HCT116 (cell line): ENCODE measurements around the gene FAM24B. TPM values are rescaled to one million over a fixed set of nuclear protein-coding genes. Genes with fewer than 3 reads are reported as not detected.

Source experiments
- ATAC-seq: fragments of 200-7000 bp; cut with Tn5 transposase; 2 replicates; pipeline ENCODE4 v1.9.1; 2020; ENCODE audit warnings: mild to moderate bottlenecking, moderate library complexity
- BruUV-seq: library from RNA; stranded (reverse); fragments of 400-500 nt; replicated peaks from 2 replicates; lab custom pipeline; 2021; lab: Mats Ljungman, UMichigan
- CTCF ChIA-PET: fragments of 300-600 bp; sonication (Branson Sonifier 250); formaldehyde crosslinking; loops from one replicate; lab custom pipeline; 2021; ENCODE audit warnings: antibody characterized with exemption; lab: Charles Lee
- POLR2A ChIA-PET: fragments of 300-600, 350-600 bp; sonication (Branson Sonifier 250); formaldehyde crosslinking; loops from one replicate; lab custom pipeline; 2021; ENCODE audit warnings: antibody characterized with exemption; lab: Charles Lee
- RAD21 ChIA-PET, 2 experiments: fragments of 300-600 bp; sonication (Branson Sonifier 250); formaldehyde crosslinking; loops; one replicate each; lab custom pipeline; 2023; ENCODE audit warnings: low total read pairs in 2 of 2; ENCODE audit not compliant: uncharacterized antibody in 2 of 2, unreplicated experiment in 2 of 2, low non-redundant PET in 1 of 2; lab: Charles Lee
- DNase-seq: peaks from one replicate; pipeline ENCODE4 v3.0.0-alpha.2; 2010; ENCODE audit warnings: low read depth, low spot score
- H2AFZ ChIP-seq: fragments of 200-600 bp; shearing (Covaris generic), sonication (generic); 2 replicates; pipeline ENCODE4 v1.6.1; 2017; ENCODE audit warnings: low read depth, mixed run types, mixed read lengths, antibody characterized with exemption, low read length; ENCODE audit not compliant: poor library complexity, severe bottlenecking
- H3K27ac ChIP-seq: 2 replicates; pipeline ENCODE4 v1.5.1; 2012; ENCODE audit warnings: low read depth, low read length
- H3K27me3 ChIP-seq: fragments of 200-600 bp; sonication (generic); 2 replicates; pipeline ENCODE4 v1.6.1; 2016; ENCODE audit warnings: mixed run types, low read length, mixed read lengths; ENCODE audit not compliant: insufficient read depth
- H3K36me3 ChIP-seq, 2 experiments: fragments of 200-500 bp in 1 of 2; fragments of 200-600 bp in 1 of 2; sonication (Bioruptor generic) in 1 of 2; sonication (generic) in 1 of 2; 2 replicates each; pipeline versions ENCODE4 v1.5.1 to v1.6.1; 2014 to 2016; ENCODE audit warnings: low read length in 2 of 2, inconsistent platforms in 1 of 2, mixed read lengths in 1 of 2, mixed run types in 1 of 2; ENCODE audit not compliant: insufficient read depth in 2 of 2, control insufficient read depth in 1 of 2
- H3K4me1 ChIP-seq, 2 experiments: fragments of 200-600 bp in 1 of 2; sonication (generic) in 1 of 2; 2 replicates each; pipeline versions ENCODE4 v1.5.1 to v1.6.1; 2012 to 2017; ENCODE audit warnings: low read length in 2 of 2, inconsistent platforms in 1 of 2, mild to moderate bottlenecking in 1 of 2, mixed read lengths in 1 of 2, mixed run types in 1 of 2, moderate library complexity in 1 of 2; ENCODE audit not compliant: insufficient read depth in 2 of 2, control insufficient read depth in 1 of 2
- H3K4me2 ChIP-seq: fragments of 200-600 bp; sonication (generic); 2 replicates; pipeline ENCODE4 v1.6.1; 2017; ENCODE audit warnings: mixed run types, low read length, mixed read lengths
- H3K4me3 ChIP-seq, 2 experiments: fragments of 200-600 bp in 1 of 2; sonication (generic) in 1 of 2; replicated peaks in 1 of 2; 2 replicates each; pipeline ENCODE4 v1.5.1; 2011 to 2016; ENCODE audit warnings: low read length in 2 of 2, control low read depth in 1 of 2, low read depth in 1 of 2, mild to moderate bottlenecking in 1 of 2, mixed read lengths in 1 of 2, mixed run types in 1 of 2
- H3K79me2 ChIP-seq: fragments of 200-600 bp; sonication (generic); 2 replicates; pipeline ENCODE4 v1.6.1; 2017; ENCODE audit warnings: mild to moderate bottlenecking, mixed run types, low read length, moderate library complexity, mixed read lengths; ENCODE audit not compliant: insufficient read depth
- H3K9ac ChIP-seq: fragments of 200-600 bp; sonication (generic); 2 replicates; pipeline ENCODE4 v1.6.1; 2016; ENCODE audit warnings: low read length, mixed read lengths
- H3K9me2 ChIP-seq: fragments of 200-600 bp; sonication (generic), shearing (Covaris generic); 2 replicates; pipeline ENCODE4 v1.6.1; 2017; ENCODE audit warnings: mixed run types, mild to moderate bottlenecking, moderate library complexity; ENCODE audit not compliant: insufficient read depth
- H3K9me3 ChIP-seq, 2 experiments: fragments of 200-500 bp in 1 of 2; fragments of 200-600 bp in 1 of 2; sonication (Bioruptor generic) in 1 of 2; sonication (generic) in 1 of 2; 2 replicates each; pipeline ENCODE4 v1.6.1; 2014 to 2017; ENCODE audit warnings: low read length in 2 of 2, mixed read lengths in 2 of 2, inconsistent platforms in 1 of 2, low read depth in 1 of 2, mild to moderate bottlenecking in 1 of 2, mixed run types in 1 of 2, moderate library complexity in 1 of 2; ENCODE audit not compliant: control insufficient read depth in 1 of 2, insufficient read depth in 1 of 2
- H4K20me1 ChIP-seq: fragments of 200-600 bp; sonication (generic), shearing (Covaris generic); 2 replicates; pipeline ENCODE4 v1.6.1; 2017; ENCODE audit warnings: mixed run types, mild to moderate bottlenecking, moderate library complexity; ENCODE audit not compliant: insufficient read depth
- CBX3 ChIP-seq: IDR thresholded peaks from 2 replicates; pipeline ENCODE4 v1.6.1; 2012; ENCODE audit warnings: low read depth
- CEBPB ChIP-seq: IDR thresholded peaks from 2 replicates; pipeline ENCODE4 v1.6.1; 2012; ENCODE audit warnings: low read depth
- ELF1 ChIP-seq: IDR thresholded peaks from 2 replicates; pipeline ENCODE4 v1.6.1; 2012; ENCODE audit warnings: low read depth, borderline replicate concordance
- EZH2phosphoT487 ChIP-seq: fragments of 200-600 bp; IDR thresholded peaks from 2 replicates; pipeline ENCODE4 v1.6.1; 2018; ENCODE audit warnings: antibody characterized with exemption, borderline replicate concordance
- FOSL1 ChIP-seq: IDR thresholded peaks from 2 replicates; pipeline ENCODE4 v1.6.1; 2012; ENCODE audit warnings: low read depth
- POLR2A ChIP-seq: IDR thresholded peaks from 2 replicates; pipeline ENCODE4 v1.7.0; 2011; ENCODE audit warnings: borderline replicate concordance; ENCODE audit not compliant: insufficient read depth, insufficient read length; ENCODE audit errors: extremely low read depth
- RAD21 ChIP-seq: IDR thresholded peaks from 2 replicates; pipeline ENCODE4 v1.6.1; 2012; ENCODE audit warnings: low read depth, mild to moderate bottlenecking
- SIN3A ChIP-seq: IDR thresholded peaks from 2 replicates; pipeline ENCODE4 v1.6.1; 2012; ENCODE audit warnings: low read depth
- SP1 ChIP-seq: IDR thresholded peaks from 2 replicates; pipeline ENCODE4 v1.6.1; 2012; ENCODE audit warnings: low read depth
- SRF ChIP-seq: IDR thresholded peaks from 2 replicates; pipeline ENCODE4 v1.6.1; 2012; ENCODE audit warnings: low read depth
- YY1 ChIP-seq: IDR thresholded peaks from 2 replicates; pipeline ENCODE4 v1.6.1; 2011; ENCODE audit warnings: low read length, low read depth, moderate library complexity, mild to moderate bottlenecking; ENCODE audit not compliant: insufficient replicate concordance; ENCODE audit errors: extremely low read depth
- ZFX ChIP-seq: fragments of 450-650 bp; IDR thresholded peaks from 2 replicates; pipeline ENCODE4 v1.6.1; 2017
- ZNF274 ChIP-seq: fragments of 200-500 bp; sonication (Bioruptor generic); IDR thresholded peaks from 2 replicates; pipeline ENCODE4 v1.6.1; 2014; ENCODE audit warnings: mild to moderate bottlenecking, low read depth, low read length, inconsistent platforms
- intact Hi-C: fragments of 100-400 bp; cut with micrococcal nuclease; formaldehyde crosslinking; loops from 2 replicates; pipeline ENCODE4 v1.10.0; 2022
- total RNA-seq: library from RNA; stranded (reverse); gene quantifications from one replicate; pipeline ENCODE4 v1.2.1, GENCODE V29; 2021; ENCODE audit not compliant: unreplicated experiment
- TF ChIP-seq, protein P1 (sequence below): IDR thresholded peaks from 2 replicates; pipeline ENCODE4 v1.6.1; 2012

The FAM24B gene
- total RNA-seq, 1 experiment from 2014 or later: 6.8 TPM

DNA sequence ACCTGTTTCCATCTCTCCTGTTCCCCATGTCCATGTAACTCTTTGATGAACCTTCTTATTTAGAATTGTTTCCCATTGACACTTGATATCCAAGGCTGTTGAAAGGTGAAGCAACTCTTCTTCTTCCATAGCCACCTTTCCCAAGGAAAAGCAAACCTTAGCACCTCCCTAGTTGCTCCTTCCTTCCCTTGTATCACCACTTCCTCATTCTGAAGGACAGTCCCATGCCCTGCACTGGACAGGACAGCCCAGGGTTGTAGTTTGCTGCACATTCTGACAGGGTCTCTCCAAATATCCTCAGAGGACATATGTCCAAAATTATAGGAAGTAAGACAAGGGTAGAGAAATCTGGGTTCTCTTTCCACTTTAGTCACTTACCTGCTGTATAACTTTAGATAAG lies 39.9 kb downstream of the FAM24B start:
- DNase-seq: no peak
- BruUV-seq: no TSS peak
- TF ChIP-seq SIN3A (no peak), EZH2phosphoT487 (no peak), RAD21 (no peak), CBX3 (no peak), CEBPB (no peak), FOSL1 (no peak), YY1 (no peak), POLR2A (no peak), ZNF274 (no peak), SP1 (no peak), ZFX (no peak), ELF1 (no peak)

DNA sequence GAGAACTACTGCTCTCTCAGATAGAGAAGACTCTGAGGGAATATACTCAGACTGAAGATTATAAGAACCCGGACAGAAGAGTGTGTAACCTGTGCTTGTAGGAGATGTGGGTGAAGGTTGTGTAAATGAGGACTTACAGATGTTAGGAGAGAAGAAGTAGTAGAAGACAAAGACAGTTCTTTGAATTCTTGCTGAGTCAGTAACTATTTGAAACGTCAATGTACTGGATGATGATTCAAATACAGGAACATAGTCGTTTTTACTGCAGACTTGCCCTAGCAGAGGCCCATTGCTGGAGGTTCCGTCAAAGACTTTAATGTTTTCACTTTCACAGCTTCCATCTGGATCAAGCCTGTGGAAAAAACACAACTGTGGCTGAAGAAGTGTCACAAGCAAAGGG lies 40.5 kb downstream of the FAM24B start:
- H3K36me3 ChIP-seq: 0 out of 4 replicates have a peak, but pooled peaks cover 0 to 12% of the 10 kb centered on the region in 2 experiments
- TF ChIP-seq YY1 (no peak), SRF (no peak), SP1 (no peak)
- TF ChIP-seq, protein P1, sequence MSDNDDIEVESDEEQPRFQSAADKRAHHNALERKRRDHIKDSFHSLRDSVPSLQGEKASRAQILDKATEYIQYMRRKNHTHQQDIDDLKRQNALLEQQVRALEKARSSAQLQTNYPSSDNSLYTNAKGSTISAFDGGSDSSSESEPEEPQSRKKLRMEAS: no peak
- intact Hi-C loops: no loop called here
- H2AFZ ChIP-seq: no peak overlapping the region
- no peaks in the 10 kb centered on the region for H3K4me1 ChIP-seq
- peaks cover 34% of the 10 kb centered on the region for H3K27me3 ChIP-seq
- no peak overlapping the region for H3K9ac ChIP-seq
- CTCF ChIA-PET: no interaction called here
- RAD21 ChIA-PET: no interaction called here
- DNase-seq: no peak
- H3K4me3 ChIP-seq: no peak overlapping the region
- H3K79me2 ChIP-seq: no peaks in the 10 kb centered on the region
- H4K20me1 ChIP-seq: no peaks in the 10 kb centered on the region
- POLR2A ChIA-PET: no interaction called here
- no peak overlapping the region for H3K4me2 ChIP-seq
- no peak for ATAC-seq
- no peaks in the 10 kb centered on the region; a peak in 1 of 4 replicates for H3K9me3 ChIP-seq
- BruUV-seq: no TSS peak
- H3K9me2 ChIP-seq: no peaks in the 10 kb centered on the region
- H3K27ac ChIP-seq: no peak overlapping the region

More for the DNA sequence above, 39.9 kb downstream of the FAM24B start:
- no peaks in the 10 kb centered on the region for H4K20me1 ChIP-seq
- peaks cover 34% of the 10 kb centered on the region for H3K27me3 ChIP-seq
- H3K4me3 ChIP-seq: no peak overlapping the region
- H2AFZ ChIP-seq: no peak overlapping the region
- no peak overlapping the region for H3K27ac ChIP-seq
- intact Hi-C loops: no loop called here
- H3K4me2 ChIP-seq: no peak overlapping the region
- H3K4me1 ChIP-seq: no peaks in the 10 kb centered on the region
- no peaks in the 10 kb centered on the region for H3K9me2 ChIP-seq
- no peaks in the 10 kb centered on the region; a peak in 1 of 4 replicates for H3K9me3 ChIP-seq
- 0 out of 4 replicates have a peak, but pooled peaks cover 0 to 12% of the 10 kb centered on the region in 2 experiments for H3K36me3 ChIP-seq
- ChIA-PET POLR2A (no interaction called here), CTCF (no interaction called here), RAD21 (no interaction called here)
- no peak for ATAC-seq
- no peaks in the 10 kb centered on the region for H3K79me2 ChIP-seq
- H3K9ac ChIP-seq: no peak overlapping the region
